IMR-90 (cell line): ENCODE measurements around the gene DGLUCY. TPM values are rescaled to one million over a fixed set of nuclear protein-coding genes. Genes with fewer than 3 reads are reported as not detected.

ENCODE experiments used
- ATAC-seq: fragments of 200-7000 bp; cut with Tn5 transposase; 2 replicates; pipeline ENCODE4 v1.9.1; 2020; ENCODE audit warnings: low read depth, mild to moderate bottlenecking, moderate library complexity
- BruUV-seq: library from RNA; stranded (reverse); fragments of 400-500 nt; replicated peaks from 2 replicates; lab custom pipeline; 2021; lab: Mats Ljungman, UMichigan
- CTCF ChIA-PET: fragments of 300-600 bp; formaldehyde crosslinking; extraction: SDS; loops from one replicate; lab custom pipeline; 2021; ENCODE audit warnings: antibody characterized with exemption; lab: Yijun Ruan, JAX
- POLR2A ChIA-PET: fragments of 300-600 bp; sonication (Branson Sonifier 250); formaldehyde crosslinking; loops from one replicate; lab custom pipeline; 2022; ENCODE audit warnings: antibody characterized with exemption; ENCODE audit not compliant: unreplicated experiment; lab: Charles Lee
- DNase-seq: peaks from one replicate; pipeline ENCODE4 v3.0.0; 2013
- H2AFZ ChIP-seq: replicated peaks from 2 replicates; pipeline ENCODE3; 2013; ENCODE audit warnings: low read length, mild to moderate bottlenecking; ENCODE audit not compliant: poor library complexity
- H2AK5ac ChIP-seq: 2 replicates; pipeline ENCODE4 v1.6.1; 2013; ENCODE audit warnings: low read depth, low read length, inconsistent platforms
- H2AK9ac ChIP-seq: replicated peaks from 2 replicates; pipeline ENCODE3; 2013; ENCODE audit warnings: mild to moderate bottlenecking, low read depth, low read length, moderate library complexity; ENCODE audit not compliant: poor library complexity
- H2BK120ac ChIP-seq: 2 replicates; pipeline ENCODE4 v1.6.1; 2013; ENCODE audit warnings: low read depth, low read length, inconsistent platforms
- H2BK15ac ChIP-seq: 3 replicates; pipeline ENCODE4 v1.6.1; 2013; ENCODE audit warnings: low read depth, low read length, inconsistent platforms
- H2BK20ac ChIP-seq: 2 replicates; pipeline ENCODE4 v1.6.1; 2013; ENCODE audit warnings: low read depth, mild to moderate bottlenecking, inconsistent platforms, low read length, moderate library complexity
- H2BK5ac ChIP-seq: 2 replicates; pipeline ENCODE4 v1.6.1; 2013; ENCODE audit warnings: mild to moderate bottlenecking, low read depth, low read length, inconsistent platforms; ENCODE audit not compliant: poor library complexity, severe bottlenecking
- H3K14ac ChIP-seq: replicated peaks from 2 replicates; pipeline ENCODE4 v1.6.1; 2013; ENCODE audit warnings: low read depth, low read length, inconsistent platforms
- H3K18ac ChIP-seq: 2 replicates; pipeline ENCODE4 v1.6.1; 2013; ENCODE audit warnings: low read depth, low read length, control low read depth
- H3K23ac ChIP-seq: 2 replicates; pipeline ENCODE4 v1.6.1; 2013; ENCODE audit warnings: low read depth, low read length, inconsistent platforms
- H3K27ac ChIP-seq: 2 replicates; pipeline ENCODE4 v1.5.1; 2013; ENCODE audit warnings: mild to moderate bottlenecking, control low read depth, low read length; ENCODE audit not compliant: insufficient read depth
- H3K27me3 ChIP-seq: 2 replicates; pipeline ENCODE4 v1.6.1; 2013; ENCODE audit warnings: low read length; ENCODE audit not compliant: control insufficient read depth, insufficient read depth
- H3K36me3 ChIP-seq: 2 replicates; pipeline ENCODE4 v1.6.1; 2013; ENCODE audit warnings: low read length, mixed read lengths; ENCODE audit not compliant: control insufficient read depth, insufficient read depth
- H3K4ac ChIP-seq: 2 replicates; pipeline ENCODE4 v1.6.1; 2013; ENCODE audit warnings: low read depth, low read length, inconsistent platforms
- H3K4me1 ChIP-seq: 2 replicates; pipeline ENCODE4 v1.6.1; 2013; ENCODE audit warnings: low read length, mixed read lengths; ENCODE audit not compliant: control insufficient read depth, insufficient read depth
- H3K4me2 ChIP-seq: 2 replicates; pipeline ENCODE4 v1.6.1; 2013; ENCODE audit warnings: low read depth, mild to moderate bottlenecking, control low read depth, low read length, moderate library complexity
- H3K4me3 ChIP-seq: 2 replicates; pipeline ENCODE4 v1.5.1; 2013; ENCODE audit warnings: low read depth, mild to moderate bottlenecking, control low read depth, low read length, moderate library complexity; ENCODE audit not compliant: insufficient read depth
- H3K56ac ChIP-seq: 2 replicates; pipeline ENCODE4 v1.6.1; 2013; ENCODE audit warnings: low read length, inconsistent platforms; ENCODE audit not compliant: insufficient read depth; ENCODE audit errors: extremely low read depth
- H3K79me1 ChIP-seq, 2 experiments: 2 replicates each; pipeline ENCODE4 v1.6.1; 2013; ENCODE audit warnings: low read length in 2 of 2, inconsistent platforms in 1 of 2, low read depth in 1 of 2
- H3K9ac ChIP-seq: 2 replicates; pipeline ENCODE4 v1.6.1; 2013; ENCODE audit warnings: low read depth, low read length, control low read depth
- H3K9me1 ChIP-seq: 2 replicates; pipeline ENCODE4 v1.6.1; 2013; ENCODE audit warnings: low read length, inconsistent platforms; ENCODE audit not compliant: insufficient read depth
- H3K9me3 ChIP-seq: 2 replicates; pipeline ENCODE4 v1.6.1; 2013; ENCODE audit warnings: low read length; ENCODE audit not compliant: control insufficient read depth, insufficient read depth
- H4K20me1 ChIP-seq: 2 replicates; pipeline ENCODE4 v1.6.1; 2013; ENCODE audit warnings: low read length, inconsistent platforms; ENCODE audit not compliant: insufficient read depth
- H4K5ac ChIP-seq: 2 replicates; pipeline ENCODE4 v1.6.1; 2013; ENCODE audit warnings: mild to moderate bottlenecking, low read depth, low read length, control low read depth
- H4K8ac ChIP-seq, 2 experiments: 2 replicates each; pipeline ENCODE4 v1.6.1; 2013; ENCODE audit warnings: low read depth in 2 of 2, low read length in 2 of 2, control low read depth in 1 of 2, inconsistent platforms in 1 of 2
- H4K91ac ChIP-seq: 2 replicates; pipeline ENCODE4 v1.6.1; 2013; ENCODE audit warnings: low read depth, low read length, inconsistent platforms; ENCODE audit not compliant: insufficient read depth
- CEBPB ChIP-seq: IDR thresholded peaks from 2 replicates; pipeline ENCODE4 v1.6.1; 2012; ENCODE audit warnings: low read depth, low read length, improper control_type of control experiment
- CHD1 ChIP-seq: IDR thresholded peaks from 2 replicates; pipeline ENCODE4 v1.6.1; 2012; ENCODE audit warnings: low read depth, low read length, improper control_type of control experiment
- ELK1 ChIP-seq: fragments of 150-350 bp; IDR thresholded peaks from 2 replicates; pipeline ENCODE4 v1.6.1; 2016; ENCODE audit warnings: low read depth, mild to moderate bottlenecking, low read length, moderate library complexity, borderline replicate concordance
- FOS ChIP-seq: fragments of 150-350 bp; IDR thresholded peaks from 2 replicates; pipeline ENCODE4 v1.6.1; 2016; ENCODE audit warnings: low read depth, low read length
- MAFK ChIP-seq: IDR thresholded peaks from 2 replicates; pipeline ENCODE4 v1.6.1; 2012; ENCODE audit warnings: low read depth, low read length, improper control_type of control experiment
- MAZ ChIP-seq: IDR thresholded peaks from 2 replicates; pipeline ENCODE4 v1.6.1; 2012; ENCODE audit warnings: low read depth, mild to moderate bottlenecking, low read length, improper control_type of control experiment, moderate library complexity, borderline replicate concordance
- MXI1 ChIP-seq: IDR thresholded peaks from 2 replicates; pipeline ENCODE4 v1.6.1; 2012; ENCODE audit warnings: low read depth, mild to moderate bottlenecking, low read length, moderate library complexity, borderline replicate concordance
- NFE2L2 ChIP-seq: fragments of 150-350 bp; IDR thresholded peaks from 2 replicates; pipeline ENCODE4 v1.6.1; 2016; ENCODE audit warnings: low read depth, mild to moderate bottlenecking, low read length
- POLR2A ChIP-seq: IDR thresholded peaks from 2 replicates; pipeline ENCODE4 v1.6.1; 2012; ENCODE audit warnings: mild to moderate bottlenecking, low read depth, low read length
- RAD21 ChIP-seq: IDR thresholded peaks from 2 replicates; pipeline ENCODE4 v1.6.1; 2012; ENCODE audit warnings: low read length, improper control_type of control experiment
- RCOR1 ChIP-seq: IDR thresholded peaks from 2 replicates; pipeline ENCODE4 v1.6.1; 2012; ENCODE audit warnings: mild to moderate bottlenecking, low read length, improper control_type of control experiment; ENCODE audit not compliant: insufficient replicate concordance
- RFX5 ChIP-seq: IDR thresholded peaks from 2 replicates; pipeline ENCODE4 v1.8.0; 2012; ENCODE audit warnings: low read depth, mild to moderate bottlenecking, low read length, moderate library complexity
- USF2 ChIP-seq: fragments of 150-350 bp; IDR thresholded peaks from 2 replicates; pipeline ENCODE4 v1.6.1; 2017; ENCODE audit warnings: mild to moderate bottlenecking, antibody characterized with exemption, low read length, low read depth
- WGBS, 2 experiments: methylation state at CpG; one replicate each; pipeline versions ENCODE4 v1.1.5 to v1.1.7; 2013; ENCODE audit warnings: missing lambda C conversion rate in 2 of 2; ENCODE audit not compliant: insufficient read length in 1 of 2; ENCODE audit errors: extremely low coverage in 2 of 2; 5-methylcytosine and 5-hydroxymethylcytosine counted together
- dilution Hi-C: fragments of 300-500 bp; cut with HindIII; formaldehyde crosslinking; loops from one replicate; pipeline ENCODE4 v1.14.3; 2018; ENCODE audit warnings: low sequenced_read_pairs; ENCODE audit not compliant: unreplicated experiment
- in situ Hi-C: fragments of 300-500 bp; cut with MboI; formaldehyde crosslinking; loops from 3 replicates; pipeline ENCODE4 v1.14.3; 2019; ENCODE audit warnings: low sequenced_read_pairs, inconsistent platforms, mixed read lengths
- intact Hi-C: fragments of 100-400 bp; cut with micrococcal nuclease; formaldehyde crosslinking; loops from 2 replicates; pipeline ENCODE4 v1.10.0; 2022
- polyA plus RNA-seq, 3 experiments: library from polyadenylated mRNA; depleted of rRNA; stranded (reverse); fragments of >200 nt; gene quantifications; 2 replicates each; pipeline ENCODE4 v1.2.3, GENCODE V29; 2012; ENCODE audit warnings: low replicate concordance in 1 of 3
- total RNA-seq: library from RNA; depleted of rRNA; stranded (reverse); fragments of >200 nt; gene quantifications from 2 replicates; pipeline ENCODE4 v1.2.3, GENCODE V29; 2012

DGLUCY gene
- total and polyA plus RNA-seq, 2 of the 4 experiments (the other 2 are of a cell fraction), result 8.5 to 13.3 TPM

- dilution Hi-C loops, result no loop called here
- H4K91ac ChIP-seq, result no peak overlapping the region
- ChIA-PET POLR2A (no interaction called here), CTCF (interaction anchor here (1.4 kb wide), 1 partner anchor 241 kb away, joined by 3 read pairs; no protein-coding TSS in a partner anchor)
- H3K79me1 ChIP-seq, result no peaks in the 10 kb centered on the region
- intact Hi-C loops, result no loop called here
- no peak overlapping the region for H3K9ac ChIP-seq
- H3K18ac ChIP-seq, result no peak overlapping the region
- H3K9me3 ChIP-seq, result no peaks in the 10 kb centered on the region
- no peak overlapping the region for H3K27ac ChIP-seq
- no peak overlapping the region for H2BK15ac ChIP-seq
- no peak overlapping the region for H2AK9ac ChIP-seq
- no peak overlapping the region for H3K56ac ChIP-seq
- peaks cover 7% of the 10 kb centered on the region for H3K4me1 ChIP-seq
- H3K4me3 ChIP-seq, result no peak overlapping the region
- no peak for DNase-seq
- no peak overlapping the region for H3K23ac ChIP-seq
- H4K8ac ChIP-seq, result no peak overlapping the region
- H3K4me2 ChIP-seq, result no peak overlapping the region
- no peak overlapping the region for H3K14ac ChIP-seq
- in situ Hi-C loops, result no loop called here
- H3K27me3 ChIP-seq, result peaks cover 8% of the 10 kb centered on the region
- H2BK20ac ChIP-seq, result no peak overlapping the region
- BruUV-seq, result no TSS peak
- no peak overlapping the region for H2AFZ ChIP-seq
- H3K36me3 ChIP-seq, result peaks cover 7% of the 10 kb centered on the region; the same call in 1 of the 2 replicates
- no peak overlapping the region for H2BK120ac ChIP-seq
- TF ChIP-seq POLR2A (no peak), MAZ (no peak), USF2 (no peak), MXI1 (no peak), MAFK (no peak), CEBPB (no peak), RFX5 (no peak), ELK1 (no peak), FOS (no peak), RCOR1 (no peak), CHD1 (no peak), NFE2L2 (no peak), RAD21 (no peak)
- 0 out of 2 replicates have a peak, but pooled peaks cover 4% of the 10 kb centered on the region for H4K20me1 ChIP-seq
- no peak overlapping the region for H3K4ac ChIP-seq
- H3K9me1 ChIP-seq, result peaks cover 7% of the 10 kb centered on the region; the same call in 1 of the 2 replicates
- no peak overlapping the region for H2AK5ac ChIP-seq
- 80% methylated on average over 1 of the region's 8 CpGs; no CpG with 5 or more reads in 1 of the 2 experiments for WGBS, 2 experiments
- H4K5ac ChIP-seq, result no peak overlapping the region
- no peak overlapping the region for H2BK5ac ChIP-seq
- no peak for ATAC-seq
Observed at GRCh38 chr14:91143862-91144261, 30.0 kb downstream of the DGLUCY start.
